Uterus (tissue), 4 donors: ENCODE data around the gene ARID5A. TPM values are rescaled to one million over a fixed set of nuclear protein-coding genes. Genes with fewer than 3 reads are reported as not detected.

Experiments
- DNase-seq, 2 donors: peaks; one replicate each; pipeline ENCODE4 v3.0.0-alpha.2; 2019 to 2020
- H3K27ac ChIP-seq, 2 donors: fragments of 200-600 bp; sonication (generic); 1 replicate in 1 of 2; 2 replicates in 1 of 2; pipeline ENCODE4 v1.5.1; 2016 to 2018
- H3K27me3 ChIP-seq, 2 donors: fragments of 200-600 bp; sonication (generic); one replicate each; pipeline ENCODE4 v1.5.1; 2018 to 2019; ENCODE audit warnings: control low read depth in 1 of 2
- H3K36me3 ChIP-seq, 2 donors: fragments of 200-600 bp; sonication (generic); one replicate each; pipeline ENCODE4 v1.5.1; 2019; ENCODE audit warnings: control low read depth in 1 of 2
- H3K4me1 ChIP-seq, 2 donors: fragments of 200-600 bp; sonication (generic); one replicate each; pipeline ENCODE4 v1.5.1; 2018 to 2019; ENCODE audit warnings: control low read depth in 1 of 2
- H3K4me3 ChIP-seq, 2 donors: fragments of 200-600 bp; sonication (generic); 1 replicate in 1 of 2; 2 replicates in 1 of 2; pipeline ENCODE4 v1.5.1; 2018 to 2019; ENCODE audit warnings: mild to moderate bottlenecking in 1 of 2
- H3K9me3 ChIP-seq, 2 donors: fragments of 200-600 bp; sonication (generic); one replicate each; pipeline ENCODE4 v1.5.1; 2019; ENCODE audit warnings: control low read depth in 1 of 2
- CTCF ChIP-seq, 4 experiments: fragments of 200-600 bp in 2 of 4; fragments of 450-650 bp in 2 of 4; sonication (generic) in 2 of 4; IDR thresholded peaks; one replicate each; pipeline ENCODE4 v1.5.1; 2016 to 2019; ENCODE audit warnings: antibody characterized with exemption in 4 of 4, mild to moderate bottlenecking in 2 of 4, moderate library complexity in 1 of 4
- POLR2A ChIP-seq, 2 donors: fragments of 450-650 bp; IDR thresholded peaks; one replicate each; pipeline ENCODE4 v1.6.1; 2016; ENCODE audit warnings: antibody characterized with exemption in 2 of 2, mild to moderate bottlenecking in 1 of 2, moderate library complexity in 1 of 2
- intact Hi-C: fragments of 100-400 bp; cut with DNase I; formaldehyde crosslinking; loops from one replicate; pipeline ENCODE4 v1.15.1; 2023; ENCODE audit warnings: low total_unique reads
- total RNA-seq, 4 donors: library from RNA; depleted of rRNA in 3 of 4; stranded (reverse); fragments of >200 nt in 3 of 4; gene quantifications; one replicate each; pipeline versions ENCODE4 v1.1.0 to v1.2.4, GENCODE V29; 2014 to 2023
- donor health status: DM: yes; HTN: yes; CAD: no.

The ARID5A gene
- total RNA-seq = 10 to 100 TPM; 15.1 to 73.5 (median 36.3) TPM

GRCh38 chr2:96536445-96537065, at the start of gene ARID5A:
Gene ARID5A (plus strand): TSS chr2:96536752. CDS start chr2:96536827, 75 bp downstream.
- peaks cover 22 to 43% of the 10 kb centered on the region in 2 donors for H3K4me1 ChIP-seq

GRCh38 chr2:96489261-96489660, 47.3 kb upstream of the ARID5A start:
- Histone ChIP-seq H3K36me3 (no peaks in the 10 kb centered on the region), H3K27ac (no peak overlapping the region), H3K9me3 (no peaks in the 10 kb centered on the region), H3K4me1 (no peaks in the 10 kb centered on the region), H3K4me3 (no peak overlapping the region), H3K27me3 (no peaks in the 10 kb centered on the region)
- intact Hi-C loops = no loop called here
- TF ChIP-seq CTCF (IDR thresholded peaks at IDR 0.05) (no peak), POLR2A (IDR thresholded peaks at IDR 0.05) (no peak)
- DNase-seq = no peak

More at GRCh38 chr2:96536445-96537065, at the start of gene ARID5A:
- intact Hi-C loops = no loop called here
- peak; percentile 100 for TF ChIP-seq POLR2A (IDR thresholded peaks at IDR 0.05)
- peak; percentile 27 to 66 (median 40) for TF ChIP-seq CTCF (IDR thresholded peaks at IDR 0.05)
- Histone ChIP-seq H3K27me3 (no peaks in the 10 kb centered on the region), H3K9me3 (no peaks in the 10 kb centered on the region), H3K36me3 (no peaks in the 10 kb centered on the region), H3K4me3 (peak within 1 kb of the TSS; percentile 41 to 92), H3K27ac (peak within 1 kb of the TSS; percentile 100)
- DNase-seq = peak; percentile 93 to 96

- no peak for TF ChIP-seq CTCF (IDR thresholded peaks at IDR 0.05)
- TF ChIP-seq POLR2A (IDR thresholded peaks at IDR 0.05) = no peak
- Histone ChIP-seq H3K36me3 (no peaks in the 10 kb centered on the region), H3K4me3 (no peak overlapping the region), H3K27ac (no peak overlapping the region), H3K9me3 (no peaks in the 10 kb centered on the region), H3K4me1 (no peaks in the 10 kb centered on the region), H3K27me3 (no peaks in the 10 kb centered on the region)
- intact Hi-C loops = no loop called here
- no peak for DNase-seq
Observed at GRCh38 chr2:96489663-96490062, 46.9 kb upstream of the ARID5A start.

- Histone ChIP-seq H3K4me1 (no peaks in the 10 kb centered on the region), H3K9me3 (no peaks in the 10 kb centered on the region), H3K27ac (no peak overlapping the region), H3K27me3 (no peaks in the 10 kb centered on the region), H3K36me3 (no peaks in the 10 kb centered on the region), H3K4me3 (no peak overlapping the region)
- intact Hi-C loops = no loop called here
- TF ChIP-seq POLR2A (IDR thresholded peaks at IDR 0.05) (no peak), CTCF (IDR thresholded peaks at IDR 0.05) (no peak)
- DNase-seq = no peak
Observed at GRCh38 chr2:96491860-96492497, 44.6 kb upstream of the ARID5A start.

- TF ChIP-seq POLR2A (IDR thresholded peaks at IDR 0.05) (no peak), CTCF (IDR thresholded peaks at IDR 0.05) (no peak)
- DNase-seq = no peak
- no peak overlapping the region for H3K27ac ChIP-seq
- H3K27me3 ChIP-seq = no peaks in the 10 kb centered on the region
- H3K36me3 ChIP-seq = no peaks in the 10 kb centered on the region
- no peaks in the 10 kb centered on the region for H3K4me1 ChIP-seq
- H3K9me3 ChIP-seq = no peaks in the 10 kb centered on the region
- no peak overlapping the region for H3K4me3 ChIP-seq
- intact Hi-C loops = no loop called here
Observed at GRCh38 chr2:96493072-96493471, 43.5 kb upstream of the ARID5A start.
